Upper lobe of left lung (tissue), 6 donors: Measurements from ENCODE around the gene VAPB. TPM values are rescaled to one million over a fixed set of nuclear protein-coding genes. Genes with fewer than 3 reads are reported as not detected.

Experiments used
- ATAC-seq, 2 donors: fragments of 200-7000 bp; cut with Tn5 transposase; one replicate each; pipeline ENCODE4 v1.9.1; 2022; ENCODE audit warnings: mild to moderate bottlenecking in 2 of 2, moderate library complexity in 2 of 2; ENCODE audit not compliant: low FRiP score in 2 of 2
- DNase-seq, 2 donors: peaks; one replicate each; pipeline ENCODE4 v3.0.0-alpha.2; 2019 to 2020
- H3K27ac ChIP-seq, 4 donors: fragments of 200-600 bp; sonication (generic); one replicate each; pipeline ENCODE4 v1.5.1; 2016 to 2019
- H3K27me3 ChIP-seq, 4 donors: fragments of 200-600 bp; sonication (generic); one replicate each; pipeline ENCODE4 v1.5.1; 2017 to 2019
- H3K36me3 ChIP-seq, 4 donors: fragments of 200-600 bp; sonication (generic); one replicate each; pipeline ENCODE4 v1.5.1; 2016 to 2019
- H3K4me1 ChIP-seq, 4 donors: fragments of 200-600 bp; sonication (generic); one replicate each; pipeline ENCODE4 v1.5.1; 2018 to 2019
- H3K4me3 ChIP-seq, 4 donors: fragments of 200-600 bp; sonication (generic); one replicate each; pipeline ENCODE4 v1.5.1; 2017 to 2019; ENCODE audit warnings: mild to moderate bottlenecking in 2 of 4, moderate library complexity in 1 of 4
- H3K9me3 ChIP-seq, 4 donors: fragments of 200-600 bp; sonication (generic); one replicate each; pipeline ENCODE4 v1.5.1; 2018 to 2019
- EP300 ChIP-seq, 4 donors: sonication (generic); formaldehyde crosslinking; IDR thresholded peaks; one replicate each; pipeline ENCODE4 v1.5.1; 2017; ENCODE audit warnings: antibody characterized with exemption in 4 of 4, control low read depth in 2 of 4
- POLR2A ChIP-seq, 4 donors: fragments of 450-650 bp; IDR thresholded peaks; one replicate each; pipeline ENCODE4 v1.5.1; 2016 to 2017; ENCODE audit warnings: antibody characterized with exemption in 4 of 4, mild to moderate bottlenecking in 2 of 4
- POLR2AphosphoS5 ChIP-seq, 2 donors: sonication (generic); formaldehyde crosslinking; IDR thresholded peaks; one replicate each; pipeline ENCODE4 v1.5.1; 2017; ENCODE audit warnings: antibody characterized with exemption in 2 of 2
- WGBS, 2 donors: methylation state at CpG; one replicate each; pipeline ENCODE4 v1.1.5; 2017 to 2018; 5-methylcytosine and 5-hydroxymethylcytosine counted together
- total RNA-seq, 6 donors: library from RNA; depleted of rRNA in 4 of 6; stranded (reverse); fragments of >200 nt in 4 of 6; gene quantifications; one replicate each; pipeline versions ENCODE4 v1.1.0 to v1.2.1, GENCODE V29; 2016 to 2021
- TF ChIP-seq, protein P1 (sequence below), 6 experiments: fragments of 450-650 bp in 4 of 6; fragments of 200-600 bp in 2 of 6; sonication (generic) in 2 of 6; IDR thresholded peaks; one replicate each; pipeline ENCODE4 v1.5.1; 2016 to 2019; ENCODE audit warnings: antibody characterized with exemption in 6 of 6
- donor health status: DM: no; HTN: no; CAD: no; lungs with moderate emphysema.
- donor health status: DM: no; HTN: yes; CAD: no; lungs with severe emphysema.

VAPB gene
- total RNA-seq, 6 donors from 2014 or later = 13.8 to 48.2 (median 33.7) TPM

DNA sequence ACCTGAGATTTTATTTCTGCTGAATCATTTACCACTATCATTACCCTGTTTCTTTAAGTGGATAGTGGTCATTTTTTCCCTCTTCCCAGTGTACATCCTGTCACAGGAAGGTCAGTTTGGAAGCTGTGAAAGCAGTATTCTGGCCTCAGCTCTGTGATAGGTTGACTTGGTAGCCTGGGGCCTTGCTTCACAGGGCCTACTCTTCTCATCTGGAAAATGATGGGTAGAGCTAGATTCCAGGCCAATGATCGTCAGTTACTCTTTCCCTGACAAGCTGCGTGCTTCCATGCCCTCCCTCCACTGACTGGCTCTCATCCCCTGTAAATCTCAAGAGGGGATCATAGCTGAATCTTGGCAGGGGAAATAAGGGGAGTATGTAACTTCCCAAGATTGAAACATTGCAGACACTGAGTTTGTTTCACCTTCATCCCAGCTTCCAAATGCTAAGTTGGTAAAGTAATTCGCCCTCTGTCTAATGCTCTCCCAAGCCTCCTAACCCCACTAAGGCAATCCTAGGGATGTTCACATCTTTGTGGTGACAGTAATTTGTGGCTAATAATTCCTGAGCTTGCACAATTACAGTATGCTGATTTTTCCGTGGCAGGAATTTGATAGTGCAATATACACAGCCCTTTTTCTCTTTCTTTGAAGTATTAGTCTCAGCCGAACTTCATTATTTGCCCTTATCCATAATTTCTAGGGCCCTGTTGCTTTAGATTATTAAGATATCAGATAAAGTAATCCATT, 51.2 kb downstream of the VAPB start:
- 81 to 90% methylated on average over 5 of the region's 5 CpGs for WGBS, 2 donors
- Histone ChIP-seq H3K36me3 (peaks cover 10 to 42% (median 14%) of the 10 kb centered on the region in 4 donors), H3K9me3 (no peaks in the 10 kb centered on the region), H3K4me3 (no peak overlapping the region), H3K4me1 (peaks cover 0 to 6% (median 0%) of the 10 kb centered on the region in 4 donors), H3K27me3 (no peaks in the 10 kb centered on the region), H3K27ac (no peak overlapping the region)
- DNase-seq (no peak), ATAC-seq (no peak)
- TF ChIP-seq POLR2AphosphoS5 (IDR thresholded peaks at IDR 0.05) (no peak), POLR2A (IDR thresholded peaks at IDR 0.05) (no peak), EP300 (IDR thresholded peaks at IDR 0.05) (no peak)
- TF ChIP-seq, protein P1, sequence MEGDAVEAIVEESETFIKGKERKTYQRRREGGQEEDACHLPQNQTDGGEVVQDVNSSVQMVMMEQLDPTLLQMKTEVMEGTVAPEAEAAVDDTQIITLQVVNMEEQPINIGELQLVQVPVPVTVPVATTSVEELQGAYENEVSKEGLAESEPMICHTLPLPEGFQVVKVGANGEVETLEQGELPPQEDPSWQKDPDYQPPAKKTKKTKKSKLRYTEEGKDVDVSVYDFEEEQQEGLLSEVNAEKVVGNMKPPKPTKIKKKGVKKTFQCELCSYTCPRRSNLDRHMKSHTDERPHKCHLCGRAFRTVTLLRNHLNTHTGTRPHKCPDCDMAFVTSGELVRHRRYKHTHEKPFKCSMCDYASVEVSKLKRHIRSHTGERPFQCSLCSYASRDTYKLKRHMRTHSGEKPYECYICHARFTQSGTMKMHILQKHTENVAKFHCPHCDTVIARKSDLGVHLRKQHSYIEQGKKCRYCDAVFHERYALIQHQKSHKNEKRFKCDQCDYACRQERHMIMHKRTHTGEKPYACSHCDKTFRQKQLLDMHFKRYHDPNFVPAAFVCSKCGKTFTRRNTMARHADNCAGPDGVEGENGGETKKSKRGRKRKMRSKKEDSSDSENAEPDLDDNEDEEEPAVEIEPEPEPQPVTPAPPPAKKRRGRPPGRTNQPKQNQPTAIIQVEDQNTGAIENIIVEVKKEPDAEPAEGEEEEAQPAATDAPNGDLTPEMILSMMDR (IDR thresholded peaks at IDR 0.05) = no peak

DNA sequence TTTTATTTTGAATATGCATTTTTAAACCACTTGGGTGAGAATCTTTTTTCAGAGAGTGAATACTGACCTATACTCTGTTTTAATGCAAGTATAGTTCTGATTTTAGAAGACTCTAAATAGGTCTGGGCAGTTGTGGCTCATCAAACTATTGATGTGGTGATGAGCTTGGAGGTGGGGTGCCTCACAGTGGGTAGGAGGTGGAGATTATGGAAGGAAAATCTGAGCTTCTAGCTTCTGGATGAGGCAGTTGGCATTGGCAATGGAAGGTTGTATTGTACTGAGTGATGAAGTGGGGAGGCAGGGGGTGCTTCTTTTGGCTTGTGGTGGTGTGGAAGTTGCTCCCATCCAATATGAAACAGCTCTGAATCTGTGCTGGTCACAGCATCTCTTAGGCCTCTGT, 52.7 kb downstream of the VAPB start:
- TF ChIP-seq POLR2AphosphoS5 (IDR thresholded peaks at IDR 0.05) (no peak), EP300 (IDR thresholded peaks at IDR 0.05) (no peak), POLR2A (IDR thresholded peaks at IDR 0.05) (no peak)
- TF ChIP-seq, protein P1 (IDR thresholded peaks at IDR 0.05) = no peak
- Histone ChIP-seq H3K9me3 (no peaks in the 10 kb centered on the region), H3K27me3 (no peaks in the 10 kb centered on the region), H3K4me1 (peaks cover 0 to 6% (median 0%) of the 10 kb centered on the region in 4 donors), H3K27ac (no peak overlapping the region), H3K4me3 (no peak overlapping the region), H3K36me3 (peaks cover 10 to 54% (median 18%) of the 10 kb centered on the region in 4 donors)
- DNase-seq (no peak), ATAC-seq (no peak)

DNA sequence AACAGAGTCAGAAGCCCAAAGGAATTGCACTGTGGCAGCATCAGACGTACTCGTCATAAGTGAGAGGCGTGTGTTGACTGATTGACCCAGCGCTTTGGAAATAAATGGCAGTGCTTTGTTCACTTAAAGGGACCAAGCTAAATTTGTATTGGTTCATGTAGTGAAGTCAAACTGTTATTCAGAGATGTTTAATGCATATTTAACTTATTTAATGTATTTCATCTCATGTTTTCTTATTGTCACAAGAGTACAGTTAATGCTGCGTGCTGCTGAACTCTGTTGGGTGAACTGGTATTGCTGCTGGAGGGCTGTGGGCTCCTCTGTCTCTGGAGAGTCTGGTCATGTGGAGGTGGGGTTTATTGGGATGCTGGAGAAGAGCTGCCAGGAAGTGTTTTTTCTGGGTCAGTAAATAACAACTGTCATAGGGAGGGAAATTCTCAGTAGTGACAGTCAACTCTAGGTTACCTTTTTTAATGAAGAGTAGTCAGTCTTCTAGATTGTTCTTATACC, 55.8 kb downstream of the VAPB start:
- Histone ChIP-seq H3K9me3 (no peaks in the 10 kb centered on the region), H3K27me3 (no peaks in the 10 kb centered on the region), H3K36me3 (peaks cover 10 to 54% (median 20%) of the 10 kb centered on the region in 4 donors), H3K4me3 (no peak overlapping the region), H3K4me1 (no peaks in the 10 kb centered on the region), H3K27ac (no peak overlapping the region)
- TF ChIP-seq POLR2A (IDR thresholded peaks at IDR 0.05) (no peak), POLR2AphosphoS5 (IDR thresholded peaks at IDR 0.05) (no peak), EP300 (IDR thresholded peaks at IDR 0.05) (no peak)
- TF ChIP-seq, protein P1 (IDR thresholded peaks at IDR 0.05) = no peak
- WGBS, 2 donors = 94 to 97% methylated on average over 5 of the region's 5 CpGs
- ATAC-seq (no peak), DNase-seq (no peak)

DNA sequence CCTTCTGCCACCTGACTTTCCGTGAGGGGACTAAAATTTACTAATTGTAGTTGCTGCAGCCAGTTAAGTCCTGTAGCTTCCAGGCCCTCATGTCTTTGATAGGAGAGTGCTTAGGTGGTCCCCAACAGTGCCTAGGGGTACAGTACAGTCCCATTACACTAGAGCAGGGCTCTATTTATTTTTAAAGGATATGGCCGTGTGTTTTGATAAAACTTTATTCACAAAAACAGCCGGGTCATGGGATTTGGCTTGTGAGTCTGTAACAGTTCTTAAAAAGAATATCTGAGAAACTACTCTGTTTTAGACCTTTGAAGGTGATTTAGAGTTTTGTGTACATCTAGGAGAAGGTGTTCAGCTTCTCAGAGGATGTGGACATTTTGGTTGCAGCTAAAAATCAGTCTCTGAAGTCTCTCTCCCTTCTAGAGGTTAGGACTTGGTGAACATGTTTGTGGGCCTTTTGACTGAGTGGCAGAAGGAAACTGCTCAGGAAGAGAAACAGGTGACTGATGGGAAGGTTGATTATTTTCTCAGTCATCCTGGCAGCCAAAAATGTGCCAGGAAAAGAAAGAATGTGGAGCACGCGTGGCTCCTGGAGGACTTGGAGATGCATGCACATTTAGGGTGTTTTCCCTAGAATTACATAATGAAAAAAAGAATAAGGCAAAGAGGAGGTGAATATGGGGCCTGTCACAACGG, 57.4 kb downstream of the VAPB start:
- no peaks in the 10 kb centered on the region for H3K4me1 ChIP-seq
- H3K36me3 ChIP-seq = peaks cover 10 to 54% (median 20%) of the 10 kb centered on the region in 4 donors
- no peaks in the 10 kb centered on the region for H3K27me3 ChIP-seq
- H3K4me3 ChIP-seq = no peak overlapping the region
- TF ChIP-seq, protein P1 (IDR thresholded peaks at IDR 0.05) = no peak
- TF ChIP-seq POLR2AphosphoS5 (IDR thresholded peaks at IDR 0.05) (no peak), POLR2A (IDR thresholded peaks at IDR 0.05) (no peak), EP300 (IDR thresholded peaks at IDR 0.05) (no peak)
- 81 to 86% methylated on average over 6 of the region's 6 CpGs for WGBS, 2 donors
- H3K27ac ChIP-seq = no peak overlapping the region
- DNase-seq = no peak
- no peaks in the 10 kb centered on the region for H3K9me3 ChIP-seq
- ATAC-seq = no peak
